ENCODE data around the gene MTHFD2.
A peak's percentile ranks its signal among the peaks of the same experiment; 100 is the strongest.
"Not testable (repeated sequence)": the region's sequence is repeated elsewhere in the genome, so short reads cannot be mapped to it uniquely, and the experiment has no call there.

Gene MTHFD2

DNA sequence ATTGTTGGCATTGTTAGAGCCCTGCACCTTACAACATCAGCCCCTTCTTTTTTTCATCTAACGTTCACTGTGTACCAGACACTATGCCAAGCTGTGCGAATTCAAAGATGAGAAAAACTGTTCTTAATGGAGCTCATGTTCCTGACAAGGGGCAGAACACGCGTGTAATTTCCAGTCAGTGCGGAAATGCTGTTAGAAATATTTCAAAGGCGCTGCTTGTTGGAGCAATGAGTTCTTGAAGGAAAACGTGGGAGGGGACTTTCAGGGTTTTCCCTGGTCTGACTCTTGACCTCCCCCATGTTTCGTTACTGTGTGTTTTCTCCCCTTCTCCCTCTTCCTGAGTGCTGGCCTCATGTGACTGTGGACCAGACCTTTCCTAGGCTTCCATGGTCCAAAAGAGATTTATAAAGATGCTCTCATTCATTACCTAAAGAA is 1.5 kb downstream of the MTHFD2 start:
- Histone ChIP-seq H3K4me3 (ENCODE audit: low read length) (peak overlapping the region; percentile 93), H3K27me3 (ENCODE audit: control insufficient read depth, insufficient read depth, low read length) (no peaks in the 10 kb centered on the region), H3K9ac (ENCODE audit: low read length) (peak overlapping the region; percentile 89), H3K4me1 (ENCODE audit: control insufficient read depth, insufficient read depth, low read length) (peaks cover 5% of the 10 kb centered on the region), H3K36me3 (ENCODE audit: control insufficient read depth, insufficient read depth, low read length) (no peaks in the 10 kb centered on the region), H3K9me3 (ENCODE audit: control insufficient read depth, low read length) (no peaks in the 10 kb centered on the region)

DNA sequence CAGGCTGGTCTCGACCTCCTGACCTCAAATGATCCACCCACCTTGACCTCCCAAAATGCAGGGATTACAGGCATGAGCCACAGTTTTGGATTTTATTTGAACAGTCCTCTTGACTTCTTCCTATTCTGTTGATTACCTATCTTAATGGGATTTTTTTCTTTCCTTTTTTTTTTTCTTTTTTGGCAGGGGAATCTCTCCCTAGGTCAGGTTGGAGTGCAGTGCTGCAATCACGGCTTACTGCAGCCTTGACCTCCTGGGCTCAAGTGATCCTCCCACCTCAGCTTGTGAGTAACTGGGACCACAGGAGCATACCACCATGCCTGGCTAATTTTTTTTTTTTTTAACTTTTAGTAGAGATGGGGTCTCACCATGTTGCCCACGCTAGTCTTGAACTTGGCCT is 2.8 kb downstream of the MTHFD2 start:
- Histone ChIP-seq H3K4me3 (ENCODE audit: low read length) (no peak overlapping the region), H3K36me3 (ENCODE audit: control insufficient read depth, insufficient read depth, low read length) (no peaks in the 10 kb centered on the region), H3K4me1 (ENCODE audit: control insufficient read depth, insufficient read depth, low read length) (peaks cover 15% of the 10 kb centered on the region), H3K9ac (ENCODE audit: low read length) (no peak overlapping the region), H3K27me3 (ENCODE audit: control insufficient read depth, insufficient read depth, low read length) (no peaks in the 10 kb centered on the region), H3K9me3 (ENCODE audit: control insufficient read depth, low read length) (no peaks in the 10 kb centered on the region)

DNA sequence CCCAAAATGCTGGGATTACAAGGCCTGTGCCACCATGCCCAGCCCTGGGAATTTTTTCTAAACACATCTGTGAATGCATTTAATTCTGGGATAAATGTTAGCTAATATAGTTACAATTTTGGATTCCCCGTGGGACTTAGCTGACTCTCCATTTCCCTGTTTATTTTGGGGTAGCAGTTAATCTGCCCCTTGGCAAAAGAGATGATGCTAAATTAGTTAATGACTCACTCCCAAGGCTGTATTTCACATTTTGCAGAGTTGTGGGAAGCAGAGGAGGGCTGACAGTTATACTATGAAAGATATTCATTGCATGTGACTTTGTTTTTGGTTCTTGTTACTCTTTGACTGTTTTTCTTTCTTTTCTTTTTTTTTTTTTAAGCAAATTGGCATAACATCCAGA is 3.2 kb downstream of the MTHFD2 start:
- no peaks in the 10 kb centered on the region for H3K27me3 ChIP-seq (ENCODE audit: control insufficient read depth, insufficient read depth, low read length)
- H3K9me3 ChIP-seq (ENCODE audit: control insufficient read depth, low read length), result no peaks in the 10 kb centered on the region
- H3K36me3 ChIP-seq (ENCODE audit: control insufficient read depth, insufficient read depth, low read length), result no peaks in the 10 kb centered on the region
- H3K9ac ChIP-seq (ENCODE audit: low read length), result no peak overlapping the region
- H3K4me1 ChIP-seq (ENCODE audit: control insufficient read depth, insufficient read depth, low read length), result peaks cover 19% of the 10 kb centered on the region
- H3K4me3 ChIP-seq (ENCODE audit: low read length), result no peak overlapping the region

DNA sequence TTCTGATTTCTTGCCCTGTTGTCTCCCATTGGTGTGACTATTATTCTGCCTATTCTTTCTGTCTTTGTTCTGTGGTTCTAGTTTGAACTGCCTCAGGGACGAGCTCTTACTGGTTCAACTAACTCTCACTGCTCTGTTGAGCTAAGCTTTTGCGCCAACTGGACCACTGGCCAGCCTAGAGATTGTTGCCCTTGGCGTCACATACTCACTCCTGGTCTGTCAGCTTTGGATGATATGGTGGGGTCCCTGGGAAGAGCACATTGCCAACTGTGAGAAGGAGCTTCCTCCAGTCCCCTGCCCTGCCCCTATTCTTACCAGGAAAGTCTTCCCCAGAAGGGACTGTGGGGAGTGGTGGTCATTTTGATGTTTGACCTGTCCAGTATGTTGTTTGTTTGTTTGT is 6.0 kb downstream of the MTHFD2 start:
- Histone ChIP-seq H3K4me1 (ENCODE audit: control insufficient read depth, insufficient read depth, low read length) (peaks cover 23% of the 10 kb centered on the region), H3K36me3 (ENCODE audit: control insufficient read depth, insufficient read depth, low read length) (peaks cover 9% of the 10 kb centered on the region), H3K9me3 (ENCODE audit: control insufficient read depth, low read length) (no peaks in the 10 kb centered on the region)

DNA sequence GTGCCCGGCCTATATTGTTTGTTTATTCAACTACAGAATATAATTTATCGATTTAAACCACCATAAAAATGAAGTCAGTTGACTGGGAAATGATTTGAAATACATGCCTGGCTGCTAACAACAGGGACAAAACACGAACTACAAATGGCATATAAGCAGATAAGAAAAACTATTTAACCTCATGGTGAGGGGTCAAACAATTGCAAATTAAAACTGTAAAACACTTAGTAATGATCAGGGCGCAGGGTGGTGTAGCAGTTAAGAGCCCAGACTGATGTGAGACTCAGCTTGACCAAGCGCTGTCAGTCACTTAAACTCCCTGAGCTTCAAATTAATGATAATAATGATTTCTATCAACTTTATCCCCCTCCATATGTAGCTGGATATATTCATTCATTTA is 6.7 kb downstream of the MTHFD2 start:
- H3K9ac ChIP-seq (ENCODE audit: low read length), result no peak overlapping the region
- H3K4me3 ChIP-seq (ENCODE audit: low read length), result no peak overlapping the region
- H3K36me3 ChIP-seq (ENCODE audit: control insufficient read depth, insufficient read depth, low read length), result peaks cover 9% of the 10 kb centered on the region
- H3K27me3 ChIP-seq (ENCODE audit: control insufficient read depth, insufficient read depth, low read length), result no peaks in the 10 kb centered on the region
- no peaks in the 10 kb centered on the region for H3K9me3 ChIP-seq (ENCODE audit: control insufficient read depth, low read length)
- peaks cover 17% of the 10 kb centered on the region for H3K4me1 ChIP-seq (ENCODE audit: control insufficient read depth, insufficient read depth, low read length)

More for the DNA sequence above, 6.0 kb downstream of the MTHFD2 start:
- Histone ChIP-seq H3K9ac (ENCODE audit: low read length) (no peak overlapping the region), H3K4me3 (ENCODE audit: low read length) (no peak overlapping the region), H3K27me3 (ENCODE audit: control insufficient read depth, insufficient read depth, low read length) (no peaks in the 10 kb centered on the region)

DNA sequence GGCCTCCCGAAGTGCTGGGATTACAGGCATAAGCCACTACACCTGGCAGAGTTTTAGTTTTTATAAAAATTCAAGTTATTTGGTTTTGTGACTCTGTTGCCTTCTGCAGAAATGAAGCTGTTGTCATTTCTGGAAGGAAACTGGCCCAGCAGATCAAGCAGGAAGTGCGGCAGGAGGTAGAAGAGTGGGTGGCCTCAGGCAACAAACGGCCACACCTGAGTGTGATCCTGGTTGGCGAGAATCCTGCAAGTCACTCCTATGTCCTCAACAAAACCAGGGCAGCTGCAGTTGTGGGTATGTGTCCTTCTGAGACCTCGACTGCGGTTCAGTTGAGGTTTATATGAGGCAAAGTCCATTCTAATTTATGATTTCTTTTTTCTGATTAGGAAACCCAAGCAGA is 7.2 kb downstream of the MTHFD2 start:
- Histone ChIP-seq H3K9me3 (ENCODE audit: control insufficient read depth, low read length) (no peaks in the 10 kb centered on the region), H3K27me3 (ENCODE audit: control insufficient read depth, insufficient read depth, low read length) (no peaks in the 10 kb centered on the region), H3K36me3 (ENCODE audit: control insufficient read depth, insufficient read depth, low read length) (peaks cover 9% of the 10 kb centered on the region), H3K4me1 (ENCODE audit: control insufficient read depth, insufficient read depth, low read length) (peaks cover 17% of the 10 kb centered on the region), H3K9ac (ENCODE audit: low read length) (no peak overlapping the region), H3K4me3 (ENCODE audit: low read length) (no peak overlapping the region)

DNA sequence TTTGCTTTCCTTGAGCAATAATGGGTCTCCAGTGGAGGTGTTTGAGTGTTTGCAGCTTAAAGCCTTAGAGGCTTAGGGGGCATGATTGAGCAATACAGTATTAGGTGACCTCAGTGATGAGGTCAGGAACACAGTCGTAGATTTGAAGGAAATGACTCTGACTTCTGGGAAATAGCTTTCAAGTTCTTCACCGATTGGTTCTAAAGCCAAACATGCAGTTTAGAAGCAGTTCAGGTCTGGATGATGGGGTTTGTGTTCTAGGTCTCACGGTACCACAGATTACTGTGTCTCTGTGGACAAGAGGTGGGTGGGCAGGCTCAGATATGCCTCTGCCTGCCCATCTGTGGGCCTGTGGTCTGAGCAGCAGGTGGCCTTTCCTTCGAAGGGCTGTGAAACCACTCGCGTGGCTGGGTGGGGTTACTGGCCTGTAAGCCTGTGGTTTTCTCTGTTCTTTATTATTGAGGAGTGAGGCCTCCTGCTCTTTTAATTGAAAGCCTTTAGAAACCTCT is 7.8 kb downstream of the MTHFD2 start:
- no peaks in the 10 kb centered on the region for H3K27me3 ChIP-seq (ENCODE audit: control insufficient read depth, insufficient read depth, low read length)
- H3K4me1 ChIP-seq (ENCODE audit: control insufficient read depth, insufficient read depth, low read length), result peaks cover 17% of the 10 kb centered on the region
- peaks cover 9% of the 10 kb centered on the region for H3K36me3 ChIP-seq (ENCODE audit: control insufficient read depth, insufficient read depth, low read length)
- H3K4me3 ChIP-seq (ENCODE audit: low read length), result no peak overlapping the region
- peak overlapping the region; percentile 19 for H3K9ac ChIP-seq (ENCODE audit: low read length)
- H3K9me3 ChIP-seq (ENCODE audit: control insufficient read depth, low read length), result no peaks in the 10 kb centered on the region

DNA sequence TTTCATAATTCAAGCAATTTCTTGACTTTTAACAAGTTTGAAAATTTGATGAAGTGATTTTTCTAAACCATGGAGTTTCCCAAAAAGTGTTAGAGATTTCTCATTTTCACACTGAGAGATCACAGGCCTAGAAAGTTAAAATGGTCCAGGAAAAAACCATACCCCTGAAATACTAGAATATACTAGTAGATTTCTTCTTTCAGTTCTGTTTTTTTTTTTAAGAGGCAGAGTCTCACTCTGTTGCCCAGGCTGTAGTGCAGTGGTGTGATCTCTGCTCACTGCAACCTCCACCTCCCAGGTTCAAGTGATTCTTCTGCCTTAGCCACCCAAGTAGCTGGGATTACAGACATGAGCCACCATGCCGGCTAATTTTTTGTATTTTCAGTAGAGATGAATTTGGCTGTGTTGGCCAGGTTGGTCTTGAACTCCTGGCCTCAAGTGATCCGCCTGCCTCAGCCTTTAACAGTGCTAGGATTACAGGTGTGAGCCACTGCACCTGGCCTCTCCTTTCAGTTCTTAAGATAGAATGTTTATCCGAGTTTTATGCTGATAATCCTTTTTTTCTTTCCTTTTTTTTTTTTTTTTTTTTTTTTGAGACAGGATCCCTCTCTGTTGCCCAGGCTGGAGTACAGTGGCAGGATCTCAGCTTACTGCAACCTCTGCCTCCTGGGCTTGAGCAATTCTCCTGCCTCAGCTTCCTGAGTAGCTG is 14.4 kb downstream of the MTHFD2 start:
- H3K9me3 ChIP-seq (ENCODE audit: control insufficient read depth, low read length), result no peaks in the 10 kb centered on the region
- H3K9ac ChIP-seq (ENCODE audit: low read length), result no peak overlapping the region
- no peaks in the 10 kb centered on the region for H3K4me1 ChIP-seq (ENCODE audit: control insufficient read depth, insufficient read depth, low read length)
- peaks cover 6% of the 10 kb centered on the region for H3K36me3 ChIP-seq (ENCODE audit: control insufficient read depth, insufficient read depth, low read length)
- H3K4me3 ChIP-seq (ENCODE audit: low read length), result no peak overlapping the region
- no peaks in the 10 kb centered on the region for H3K27me3 ChIP-seq (ENCODE audit: control insufficient read depth, insufficient read depth, low read length)

DNA sequence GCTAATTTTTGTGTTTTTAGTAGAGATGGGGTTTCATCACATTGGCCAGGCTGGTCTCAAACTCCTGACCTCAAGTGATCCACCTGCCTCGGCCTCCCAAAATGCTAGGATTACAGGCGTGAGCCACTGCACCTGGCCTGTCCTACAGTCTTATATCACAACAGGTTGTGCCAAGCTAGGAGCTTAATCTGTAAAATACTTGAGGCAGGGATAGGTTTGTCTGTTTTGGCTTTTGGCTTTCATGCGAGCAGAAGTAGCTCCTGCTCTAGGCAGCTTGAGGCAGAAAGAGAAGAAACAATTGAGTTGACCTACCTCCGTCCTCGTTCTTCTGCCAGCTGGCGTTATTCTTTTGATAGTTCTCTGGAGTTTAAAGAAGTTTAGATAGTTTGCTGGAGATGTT is 17.4 kb downstream of the MTHFD2 start:
- H3K4me1 ChIP-seq (ENCODE audit: control insufficient read depth, insufficient read depth, low read length); H3K36me3 ChIP-seq (ENCODE audit: control insufficient read depth, insufficient read depth, low read length); H3K9ac ChIP-seq (ENCODE audit: low read length); H3K9me3 ChIP-seq (ENCODE audit: control insufficient read depth, low read length); H3K27me3 ChIP-seq (ENCODE audit: control insufficient read depth, insufficient read depth, low read length); H3K4me3 ChIP-seq (ENCODE audit: low read length): not testable (repeated sequence)

DNA sequence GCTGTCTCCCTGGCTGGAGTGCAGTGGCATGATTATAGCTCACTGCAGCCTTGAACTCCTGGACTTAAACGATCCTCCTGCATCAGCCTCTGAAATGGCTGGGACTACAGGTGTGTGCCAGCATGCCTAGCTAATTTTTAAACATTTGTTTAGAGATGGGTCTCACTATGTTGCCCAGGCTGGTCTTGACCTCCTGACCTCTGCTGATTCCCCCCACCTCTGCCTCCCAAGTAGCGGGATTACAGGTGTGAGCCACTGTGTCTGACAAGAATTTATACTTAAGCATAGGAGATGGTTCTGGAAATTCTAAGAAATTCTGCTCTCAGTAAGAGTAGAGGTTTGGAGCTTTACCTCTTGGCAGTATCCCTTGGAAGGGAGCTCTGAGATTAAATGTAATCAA is 18.2 kb downstream of the MTHFD2 start:
- Histone ChIP-seq H3K4me3 (ENCODE audit: low read length) (no peak overlapping the region), H3K27me3 (ENCODE audit: control insufficient read depth, insufficient read depth, low read length) (no peaks in the 10 kb centered on the region), H3K4me1 (ENCODE audit: control insufficient read depth, insufficient read depth, low read length) (no peaks in the 10 kb centered on the region), H3K9me3 (ENCODE audit: control insufficient read depth, low read length) (no peaks in the 10 kb centered on the region), H3K9ac (ENCODE audit: low read length) (no peak overlapping the region), H3K36me3 (ENCODE audit: control insufficient read depth, insufficient read depth, low read length) (no peaks in the 10 kb centered on the region)

DNA sequence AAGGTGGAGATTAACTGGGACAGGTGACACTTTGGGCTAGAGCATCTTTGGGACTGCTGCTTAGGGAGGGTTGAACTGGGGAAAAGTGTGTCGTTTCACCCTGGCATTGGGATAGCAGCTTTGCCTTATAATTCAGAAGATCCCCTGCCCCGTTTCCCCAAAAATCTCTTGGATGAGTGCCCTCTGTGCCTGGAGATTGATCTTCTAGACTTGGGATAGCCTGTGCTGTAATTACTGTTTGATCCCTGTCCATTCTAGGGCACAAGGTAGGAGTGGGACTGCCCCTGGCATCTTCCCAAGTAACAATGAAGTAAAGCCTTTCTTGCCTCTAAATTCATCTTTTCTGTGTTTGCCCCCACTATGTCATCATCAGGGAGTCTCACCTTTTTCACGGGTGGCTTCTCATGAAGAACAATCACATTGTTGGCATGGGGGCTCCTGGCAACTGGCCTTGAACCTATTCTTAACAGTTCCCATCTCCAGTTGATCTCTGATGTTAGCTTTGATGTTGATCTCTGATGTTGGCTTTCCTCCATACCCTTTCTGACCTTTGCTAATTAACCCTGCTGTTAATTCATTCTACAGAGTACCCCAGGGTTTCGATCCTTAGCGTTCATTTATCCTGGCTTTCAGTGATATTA is 21.6 kb downstream of the MTHFD2 start:
- Histone ChIP-seq H3K4me3 (ENCODE audit: low read length) (no peak overlapping the region), H3K4me1 (ENCODE audit: control insufficient read depth, insufficient read depth, low read length) (no peaks in the 10 kb centered on the region), H3K27me3 (ENCODE audit: control insufficient read depth, insufficient read depth, low read length) (no peaks in the 10 kb centered on the region), H3K9me3 (ENCODE audit: control insufficient read depth, low read length) (no peaks in the 10 kb centered on the region), H3K36me3 (ENCODE audit: control insufficient read depth, insufficient read depth, low read length) (no peaks in the 10 kb centered on the region), H3K9ac (ENCODE audit: low read length) (no peak overlapping the region)

DNA sequence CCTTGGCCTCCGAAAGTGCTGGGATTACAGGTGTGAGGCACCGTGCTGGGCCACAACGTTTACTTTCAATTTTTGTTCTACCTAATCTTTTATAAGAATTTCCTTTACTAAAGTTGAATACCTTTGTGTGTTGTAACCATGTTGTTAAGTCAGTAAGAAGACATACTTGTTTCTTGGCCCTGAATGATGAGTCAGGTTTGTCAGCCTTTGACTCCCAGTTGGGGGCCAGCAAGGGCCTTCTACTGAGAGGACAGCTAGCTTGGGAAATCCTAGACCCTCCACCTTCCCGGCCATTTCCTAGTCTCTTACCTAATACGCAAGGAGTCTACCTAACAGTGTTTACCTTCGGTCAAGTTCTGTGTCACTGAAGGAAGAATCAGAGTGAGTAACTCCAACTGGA is 22.7 kb downstream of the MTHFD2 start:
- H3K27me3 ChIP-seq (ENCODE audit: control insufficient read depth, insufficient read depth, low read length), result no peaks in the 10 kb centered on the region
- no peaks in the 10 kb centered on the region for H3K36me3 ChIP-seq (ENCODE audit: control insufficient read depth, insufficient read depth, low read length)
- H3K4me3 ChIP-seq (ENCODE audit: low read length), result no peak overlapping the region
- H3K9ac ChIP-seq (ENCODE audit: low read length), result no peak overlapping the region
- no peaks in the 10 kb centered on the region for H3K9me3 ChIP-seq (ENCODE audit: control insufficient read depth, low read length)
- no peaks in the 10 kb centered on the region for H3K4me1 ChIP-seq (ENCODE audit: control insufficient read depth, insufficient read depth, low read length)
